DOHH2 (cell line): ENCODE results near the gene DNAH1.

ENCODE experiments used
- CTCF ChIP-seq: fragments of 200-600 bp; sonication (generic); IDR thresholded peaks from one replicate; pipeline ENCODE4 v1.5.1; 2014; ENCODE audit warnings: antibody characterized with exemption, mild to moderate bottlenecking, low read depth, low read length; ENCODE audit not compliant: poor library complexity, severe bottlenecking
- EZH2phosphoT487 ChIP-seq: fragments of 200-600 bp; sonication (generic); IDR thresholded peaks from 2 replicates; pipeline ENCODE4 v1.6.1; 2017; ENCODE audit warnings: borderline replicate concordance, mild to moderate bottlenecking, antibody characterized with exemption, low read length, moderate library complexity, mixed read lengths

- no peak for TF ChIP-seq CTCF
- no peak for TF ChIP-seq EZH2phosphoT487
Observed at GRCh38 chr3:52422669-52423068, 106.5 kb downstream of the DNAH1 start.
